Neuronal stem cell (in vitro differentiated cells): ENCODE measurements around the gene CDH24.

Experiments
- DNase-seq: peaks from one replicate; pipeline ENCODE4 v3.0.0-alpha.2; 2013; ENCODE audit warnings: low spot score
- H2AFZ ChIP-seq: one replicate; pipeline ENCODE4 v1.6.1; 2013; ENCODE audit warnings: mild to moderate bottlenecking, low read length, inconsistent platforms
- H2AK5ac ChIP-seq: 2 replicates; pipeline ENCODE4 v1.6.1; 2013; ENCODE audit warnings: low read depth, mild to moderate bottlenecking, inconsistent platforms, low read length, moderate library complexity, mixed read lengths
- H2BK120ac ChIP-seq: 2 replicates; pipeline ENCODE4 v1.6.1; 2013; ENCODE audit warnings: low read depth, mild to moderate bottlenecking, inconsistent platforms, low read length, moderate library complexity, mixed read lengths
- H2BK12ac ChIP-seq: one replicate; pipeline ENCODE4 v1.6.1; 2013; ENCODE audit warnings: low read length, inconsistent platforms
- H2BK15ac ChIP-seq: 2 replicates; pipeline ENCODE4 v1.6.1; 2013; ENCODE audit warnings: mild to moderate bottlenecking, low read length, inconsistent platforms, mixed read lengths
- H2BK5ac ChIP-seq: one replicate; pipeline ENCODE4 v1.6.1; 2013; ENCODE audit warnings: inconsistent platforms, mild to moderate bottlenecking, low read length, moderate library complexity
- H3K14ac ChIP-seq: one replicate; pipeline ENCODE4 v1.6.1; 2013; ENCODE audit warnings: low read length, inconsistent platforms
- H3K18ac ChIP-seq: 2 replicates; pipeline ENCODE4 v1.6.1; 2013; ENCODE audit warnings: low read length, inconsistent platforms
- H3K23ac ChIP-seq: 2 replicates; pipeline ENCODE4 v1.6.1; 2013; ENCODE audit warnings: low read depth, mild to moderate bottlenecking, mixed read lengths, low read length, inconsistent platforms; ENCODE audit not compliant: poor library complexity
- H3K27ac ChIP-seq: replicated peaks from 3 replicates; pipeline ENCODE4 v1.5.1; 2013; ENCODE audit warnings: low read length, inconsistent platforms
- H3K27me3 ChIP-seq, 3 experiments: 2 replicates each; pipeline ENCODE4 v1.6.1; 2013; ENCODE audit warnings: low read length in 3 of 3, mild to moderate bottlenecking in 2 of 3, inconsistent platforms in 1 of 3, low read depth in 1 of 3, mixed read lengths in 1 of 3, moderate library complexity in 1 of 3; ENCODE audit not compliant: control insufficient read depth in 3 of 3, insufficient read depth in 3 of 3
- H3K36me3 ChIP-seq, 2 donors: replicated peaks in 1 of 2; 2 replicates each; pipeline ENCODE4 v1.6.1; 2013; ENCODE audit warnings: low read length in 2 of 2; ENCODE audit not compliant: control insufficient read depth in 2 of 2, insufficient read depth in 2 of 2
- H3K4ac ChIP-seq: 2 replicates; pipeline ENCODE4 v1.6.1; 2013; ENCODE audit warnings: inconsistent platforms, mild to moderate bottlenecking, low read length, moderate library complexity
- H3K4me1 ChIP-seq, 2 donors: 1 replicate in 1 of 2; 2 replicates in 1 of 2; pipeline ENCODE4 v1.6.1; 2013; ENCODE audit warnings: low read length in 2 of 2, low read depth in 1 of 2; ENCODE audit not compliant: control insufficient read depth in 2 of 2, insufficient read depth in 1 of 2
- H3K4me2 ChIP-seq: one replicate; pipeline ENCODE4 v1.6.1; 2013; ENCODE audit warnings: mild to moderate bottlenecking, low read length, inconsistent platforms; ENCODE audit not compliant: insufficient read depth, poor library complexity, severe bottlenecking
- H3K4me3 ChIP-seq, 2 donors: 2 replicates each; pipeline ENCODE4 v1.5.1; 2013; ENCODE audit warnings: low read length in 2 of 2, mild to moderate bottlenecking in 2 of 2, inconsistent platforms in 1 of 2, moderate library complexity in 1 of 2
- H3K79me1 ChIP-seq: one replicate; pipeline ENCODE4 v1.6.1; 2013; ENCODE audit warnings: low read depth, mild to moderate bottlenecking, inconsistent platforms, low read length, moderate library complexity
- H3K9ac ChIP-seq: one replicate; pipeline ENCODE4 v1.6.1; 2013; ENCODE audit warnings: mild to moderate bottlenecking, low read depth, low read length, inconsistent platforms; ENCODE audit not compliant: poor library complexity
- H3K9me3 ChIP-seq, 2 donors: replicated peaks in 1 of 2; 2 replicates each; pipeline versions ENCODE3 to v1.6.1; 2013; ENCODE audit warnings: low read length in 2 of 2, mild to moderate bottlenecking in 2 of 2, inconsistent platforms in 1 of 2, low read depth in 1 of 2, mixed read lengths in 1 of 2, moderate library complexity in 1 of 2; ENCODE audit not compliant: control insufficient read depth in 2 of 2, insufficient read depth in 1 of 2
- H4K8ac ChIP-seq: one replicate; pipeline ENCODE4 v1.6.1; 2013; ENCODE audit warnings: low read depth, mild to moderate bottlenecking, inconsistent platforms, low read length, moderate library complexity
- H4K91ac ChIP-seq: one replicate; pipeline ENCODE4 v1.6.1; 2013; ENCODE audit warnings: low read length, low read depth, mild to moderate bottlenecking, inconsistent platforms; ENCODE audit not compliant: poor library complexity
- WGBS, 2 donors: extraction: QIAGEN DNeasy Blood & Tissue Kit; methylation state at CpG; one replicate each; pipeline ENCODE4 v1.1.7; 2013; ENCODE audit warnings: missing lambda C conversion rate in 2 of 2, mixed read lengths in 1 of 2; ENCODE audit not compliant: insufficient read length in 2 of 2, insufficient replicate concordance in 1 of 2; ENCODE audit errors: extremely low coverage in 2 of 2; 5-methylcytosine and 5-hydroxymethylcytosine counted together

CDH24 gene

GRCh38 chr14:23055147-23055550, 2.2 kb downstream of the CDH24 start:
- Histone ChIP-seq H2BK15ac (no peak overlapping the region), H4K91ac (no peak overlapping the region), H3K14ac (peak overlapping the region; percentile 25), H2BK5ac (peak overlapping the region; percentile 2), H3K4me2 (no peak overlapping the region), H2AK5ac (no peak overlapping the region), H3K27me3 (no peaks in the 10 kb centered on the region), H2AFZ (no peak overlapping the region), H3K4ac (no peak overlapping the region), H3K23ac (no peak overlapping the region), H3K18ac (no peak overlapping the region), H2BK12ac (no peak overlapping the region), H3K4me1 (peaks cover 6% of the 10 kb centered on the region in 2 donors), H3K4me3 (no peak overlapping the region), H3K9me3 (no peaks in the 10 kb centered on the region), H2BK120ac (no peak overlapping the region), H3K9ac (no peak overlapping the region), H4K8ac (no peak overlapping the region), H3K27ac (no peak overlapping the region), H3K36me3 (peaks cover 30 to 72% of the 10 kb centered on the region in 2 donors), H3K79me1 (peaks cover 5% of the 10 kb centered on the region)
- no CpG with 5 or more reads among the region's 12 CpGs for WGBS, 2 donors
- no peak for DNase-seq

GRCh38 chr14:23054000-23054811, 3.1 kb downstream of the CDH24 start:
- H3K27ac ChIP-seq: no peak overlapping the region
- no peak overlapping the region for H3K4ac ChIP-seq
- WGBS, 2 donors: no CpG with 5 or more reads among the region's 17 CpGs
- no peak overlapping the region for H2BK15ac ChIP-seq
- no peaks in the 10 kb centered on the region for H3K27me3 ChIP-seq
- no peak overlapping the region for H2AK5ac ChIP-seq
- no peak overlapping the region for H3K14ac ChIP-seq
- H3K79me1 ChIP-seq: peaks cover 5% of the 10 kb centered on the region
- peaks cover 6% of the 10 kb centered on the region in 2 donors for H3K4me1 ChIP-seq
- H3K4me3 ChIP-seq: no peak overlapping the region
- H2BK12ac ChIP-seq: no peak overlapping the region
- no peak overlapping the region for H3K18ac ChIP-seq
- no peak overlapping the region for H3K4me2 ChIP-seq
- peak overlapping the region; percentile 20 for H3K23ac ChIP-seq
- H3K36me3 ChIP-seq: peaks cover 33 to 73% of the 10 kb centered on the region in 2 donors
- peaks cover 0 to 3% of the 10 kb centered on the region in 2 donors for H3K9me3 ChIP-seq
- peak overlapping the region; percentile 32 for H3K9ac ChIP-seq
- H2BK120ac ChIP-seq: no peak overlapping the region
- DNase-seq: no peak
- no peak overlapping the region for H4K91ac ChIP-seq
- no peak overlapping the region for H2BK5ac ChIP-seq
- H4K8ac ChIP-seq: no peak overlapping the region
- H2AFZ ChIP-seq: no peak overlapping the region

DNA sequence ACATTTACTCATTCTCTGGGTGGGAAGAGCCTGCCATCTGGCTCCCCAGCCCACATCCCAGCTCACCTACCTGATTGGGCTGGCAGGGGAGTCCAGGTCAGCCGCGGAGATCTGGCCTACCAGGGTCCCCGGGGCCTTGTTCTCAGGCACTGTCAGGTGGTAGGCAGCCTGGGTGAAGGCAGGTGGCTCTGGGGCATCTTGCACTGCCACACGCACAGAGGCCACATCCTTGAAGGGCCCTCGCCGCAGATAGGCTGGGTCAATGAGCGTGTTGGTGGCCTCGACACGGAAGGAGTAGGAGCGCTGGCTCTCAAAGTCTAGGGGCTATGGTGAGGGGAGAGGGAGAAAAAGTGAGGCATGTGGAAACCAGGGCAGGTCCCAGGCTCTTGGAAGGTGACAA, 3.9 kb downstream of the CDH24 start:
- H3K36me3 ChIP-seq: peaks cover 37 to 73% of the 10 kb centered on the region in 2 donors
- no peak overlapping the region for H2BK5ac ChIP-seq
- H3K27ac ChIP-seq: no peak overlapping the region
- no peak overlapping the region for H4K91ac ChIP-seq
- no peaks in the 10 kb centered on the region for H3K27me3 ChIP-seq
- no peak overlapping the region for H3K23ac ChIP-seq
- H2BK120ac ChIP-seq: no peak overlapping the region
- H2AK5ac ChIP-seq: no peak overlapping the region
- no peak overlapping the region for H2BK12ac ChIP-seq
- no peak overlapping the region for H3K14ac ChIP-seq
- H3K4me2 ChIP-seq: no peak overlapping the region
- peaks cover 6% of the 10 kb centered on the region in 2 donors for H3K4me1 ChIP-seq
- H3K4me3 ChIP-seq: no peak overlapping the region
- H3K9me3 ChIP-seq: peaks cover 3 to 6% of the 10 kb centered on the region in 2 donors
- H3K4ac ChIP-seq: no peak overlapping the region
- H2BK15ac ChIP-seq: no peak overlapping the region
- H3K18ac ChIP-seq: no peak overlapping the region
- no CpG with 5 or more reads among the region's 10 CpGs for WGBS, 2 donors
- H4K8ac ChIP-seq: no peak overlapping the region
- peaks cover 7% of the 10 kb centered on the region for H3K79me1 ChIP-seq
- no peak overlapping the region for H3K9ac ChIP-seq
- H2AFZ ChIP-seq: no peak overlapping the region
- no peak for DNase-seq

- H3K27ac ChIP-seq: no peak overlapping the region
- H4K8ac ChIP-seq: no peak overlapping the region
- H2BK15ac ChIP-seq: no peak overlapping the region
- H2BK12ac ChIP-seq: no peak overlapping the region
- no peaks in the 10 kb centered on the region for H3K27me3 ChIP-seq
- peaks cover 3 to 9% of the 10 kb centered on the region in 2 donors for H3K9me3 ChIP-seq
- no peak overlapping the region for H2BK120ac ChIP-seq
- H3K18ac ChIP-seq: no peak overlapping the region
- DNase-seq: no peak
- no peak overlapping the region for H3K23ac ChIP-seq
- H4K91ac ChIP-seq: no peak overlapping the region
- H3K79me1 ChIP-seq: peaks cover 7% of the 10 kb centered on the region
- no peak overlapping the region for H3K14ac ChIP-seq
- WGBS, 2 donors: no CpG with 5 or more reads among the region's 3 CpGs
- H3K4me1 ChIP-seq: peaks cover 6% of the 10 kb centered on the region in 2 donors
- H2AFZ ChIP-seq: no peak overlapping the region
- no peak overlapping the region for H2AK5ac ChIP-seq
- H3K4me2 ChIP-seq: no peak overlapping the region
- no peak overlapping the region for H3K4me3 ChIP-seq
- no peak overlapping the region for H3K9ac ChIP-seq
- peaks cover 37 to 73% of the 10 kb centered on the region in 2 donors for H3K36me3 ChIP-seq
- H3K4ac ChIP-seq: no peak overlapping the region
- H2BK5ac ChIP-seq: no peak overlapping the region
Measured at GRCh38 chr14:23052671-23053070, 4.6 kb downstream of the CDH24 start.
